Right renal pelvis (tissue), 4 donors: ENCODE measurements around the gene ELMO2. TPM values are rescaled to one million over a fixed set of nuclear protein-coding genes. Genes with fewer than 3 reads are reported as not detected.

Experiments used
- DNase-seq, 4 donors: peaks; one replicate each; pipeline ENCODE4 v3.0.0-alpha.2; 2013; ENCODE audit warnings: low read depth in 4 of 4, low spot score in 3 of 4, missing footprints in 1 of 4
- polyA plus RNA-seq, 4 donors: library from polyadenylated mRNA; unstranded; fragments of 120-200 nt; gene quantifications; one replicate each; pipeline ENCODE4 v1.2.1, GENCODE V29; 2013; ENCODE audit not compliant: insufficient read length in 4 of 4

ELMO2 gene
- polyA plus RNA-seq, 4 donors = 59.4 to 75.5 (median 60.8) TPM

DNA sequence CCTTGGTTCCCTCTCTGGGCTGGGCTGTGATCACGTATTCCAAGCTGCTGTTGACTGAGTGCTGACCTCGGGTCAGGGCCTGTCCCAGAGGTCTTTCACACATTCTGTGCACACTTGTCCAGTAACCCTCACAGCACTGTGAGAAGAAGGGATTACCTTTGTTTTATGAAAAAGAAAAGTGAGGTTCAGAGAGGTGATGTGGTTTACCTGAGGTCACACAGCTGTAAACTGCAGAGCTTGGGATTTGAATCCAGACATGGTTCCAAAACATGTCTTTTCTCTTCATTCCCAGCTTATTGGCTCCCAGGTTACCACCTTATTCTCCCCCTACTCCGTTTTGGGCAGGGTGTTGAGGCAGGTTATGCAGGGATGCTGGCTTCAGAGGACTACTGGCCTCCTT lies 69.7 kb downstream of the ELMO2 start:
- no peak for DNase-seq

- no peak for DNase-seq
Measured at GRCh38 chr20:46334303-46334904, 72.0 kb downstream of the ELMO2 start.

DNA sequence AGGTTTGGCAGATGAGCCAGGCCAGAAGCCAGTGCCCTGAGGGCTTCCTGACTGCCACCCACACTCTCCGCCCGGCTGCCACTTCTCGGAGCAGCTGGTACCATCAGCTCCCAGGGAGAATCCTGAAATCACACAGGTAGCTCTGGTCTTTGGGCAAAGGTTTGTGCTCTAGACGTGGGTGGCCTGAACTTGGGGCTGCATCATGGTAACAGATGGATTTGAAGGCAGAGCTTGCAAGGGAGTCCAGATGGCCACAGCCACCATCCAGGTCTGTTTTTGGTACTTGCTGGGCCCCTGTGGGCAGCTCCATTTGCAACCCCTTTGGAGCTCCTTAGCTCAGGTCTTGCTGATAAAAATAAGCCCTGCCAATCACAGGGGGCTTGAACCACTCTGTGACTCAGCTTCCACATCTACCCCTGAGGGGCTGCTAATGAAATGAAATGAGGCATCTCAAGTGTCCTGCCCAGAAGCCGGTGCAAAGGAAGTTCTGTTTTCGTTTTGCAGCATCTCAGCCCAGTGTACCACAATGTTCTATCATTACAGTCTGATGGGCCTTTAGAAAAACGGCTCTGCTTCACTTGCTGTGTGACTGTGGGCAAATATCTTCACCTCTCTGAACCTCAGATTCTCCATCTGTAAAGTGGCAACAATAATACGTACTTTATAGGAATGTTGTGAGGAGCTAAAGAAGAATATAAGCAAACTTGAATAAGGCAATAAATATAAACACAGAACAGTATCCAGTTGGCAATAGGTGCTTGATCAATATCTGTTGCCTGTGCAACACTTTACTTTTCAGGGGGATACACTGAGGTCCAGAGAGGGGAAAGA lies 73.0 kb downstream of the ELMO2 start:
- DNase-seq = no peak

GRCh38 chr20:46332373-46333160 lies 73.8 kb downstream of the ELMO2 start:
- DNase-seq = no peak

DNA sequence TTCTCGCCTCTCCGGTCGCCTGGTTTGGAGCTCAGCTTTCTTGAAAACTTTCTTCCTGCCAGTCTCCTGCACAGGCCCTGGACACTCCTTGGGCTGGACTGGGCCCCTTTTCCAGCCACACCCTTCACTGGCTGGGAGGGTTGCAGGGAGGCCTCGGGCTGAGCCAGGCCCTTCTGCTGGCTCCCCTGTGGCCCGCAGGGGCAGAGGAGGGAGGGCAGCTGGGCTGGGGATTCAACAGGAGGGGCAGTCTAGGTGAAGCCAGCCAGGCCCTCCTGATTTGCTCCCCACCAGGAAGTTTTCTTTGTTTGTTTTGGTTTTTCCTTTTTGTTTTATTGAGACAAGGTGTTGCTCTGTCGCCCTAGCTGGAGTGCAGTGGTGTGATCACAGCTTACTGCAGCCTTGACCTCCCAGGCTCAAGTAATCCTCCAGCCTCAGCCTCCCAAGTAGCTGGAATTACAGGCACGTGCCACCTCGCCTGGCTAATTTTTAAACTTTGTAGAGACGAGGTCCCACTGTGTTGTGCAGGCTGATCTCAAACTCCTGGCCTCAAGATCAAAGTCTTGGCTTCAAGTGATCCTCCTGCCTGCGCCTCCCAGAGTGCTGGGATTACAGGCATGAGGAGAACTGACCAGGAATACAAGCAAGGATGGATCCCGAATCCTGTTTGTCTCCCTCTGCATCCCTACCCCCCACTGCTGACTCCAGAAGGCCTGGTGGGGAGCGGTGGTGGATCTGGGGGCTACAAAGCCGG lies 74.6 kb downstream of the ELMO2 start:
- no peak for DNase-seq

- DNase-seq = no peak
Measured at GRCh38 chr20:46330831-46331371, 75.5 kb downstream of the ELMO2 start.

DNA sequence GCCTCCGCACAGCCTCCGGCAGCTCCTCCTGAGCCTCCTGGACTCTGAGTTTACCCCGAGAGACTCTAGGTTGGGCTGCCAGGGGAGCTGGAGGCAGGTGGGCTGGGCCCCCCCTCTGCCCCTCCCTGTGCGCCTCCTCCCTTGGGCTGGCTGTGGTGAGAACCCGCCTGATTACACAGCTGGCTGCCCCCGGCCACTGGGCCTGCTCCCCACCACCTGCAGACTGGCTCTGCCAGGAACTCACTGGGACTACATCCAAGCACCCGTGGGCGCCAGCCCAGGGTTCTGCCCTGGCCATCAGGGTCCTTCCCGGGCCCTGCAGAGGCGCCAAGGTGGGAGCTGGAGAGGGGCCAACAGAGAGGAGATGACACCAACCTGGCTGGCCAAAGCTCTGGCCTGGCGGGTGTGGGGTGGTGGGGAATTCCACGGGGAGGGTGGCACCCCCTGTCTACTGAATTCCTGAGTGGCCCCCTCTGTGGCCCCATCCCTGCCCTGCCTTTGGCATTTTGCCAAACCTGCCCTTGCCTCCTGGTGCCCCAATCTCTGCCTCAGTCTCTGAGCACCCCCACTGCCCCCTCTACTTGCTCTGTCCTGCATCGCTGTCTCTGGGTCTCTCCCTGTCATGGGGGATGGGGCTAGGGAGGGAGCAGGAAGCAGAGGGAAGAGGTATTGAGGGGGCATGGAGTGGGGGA lies 76.2 kb downstream of the ELMO2 start:
- no peak for DNase-seq

DNA sequence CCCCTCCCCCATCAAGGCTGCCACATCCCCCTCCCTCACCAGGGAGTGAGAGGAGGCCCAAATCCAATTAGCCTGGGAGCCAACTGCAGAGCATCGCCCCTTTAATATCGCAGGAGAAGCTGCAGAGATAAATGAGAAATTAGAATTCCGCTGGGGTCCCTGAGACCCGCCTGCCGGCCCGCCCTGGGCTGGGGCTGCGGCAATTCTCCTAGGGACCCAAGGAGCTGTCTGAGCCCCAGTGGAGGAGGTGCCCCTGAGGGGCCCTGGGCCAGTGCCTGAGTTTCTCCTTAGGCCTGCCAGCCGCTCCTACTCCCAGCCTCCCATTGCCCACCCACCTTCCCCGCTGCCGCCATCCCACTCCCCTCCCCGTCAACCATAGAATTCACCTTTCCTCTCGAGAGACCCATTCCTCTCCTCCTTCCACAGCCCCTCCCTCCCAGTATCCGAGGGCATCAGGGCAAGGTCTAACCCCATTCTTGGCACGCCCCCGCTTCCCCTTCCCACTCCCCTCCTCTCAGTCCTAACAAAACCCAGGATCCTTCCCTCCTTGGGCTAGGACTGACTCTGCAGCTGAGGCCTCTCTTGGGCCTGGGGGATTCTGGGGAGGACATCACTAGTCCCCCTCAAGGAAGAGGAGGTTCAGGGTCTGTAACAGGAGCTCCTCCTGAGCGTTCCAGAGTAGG lies 78.1 kb downstream of the ELMO2 start:
- DNase-seq = no peak

GRCh38 chr20:46327557-46327956 lies 78.9 kb downstream of the ELMO2 start:
- no peak for DNase-seq

DNA sequence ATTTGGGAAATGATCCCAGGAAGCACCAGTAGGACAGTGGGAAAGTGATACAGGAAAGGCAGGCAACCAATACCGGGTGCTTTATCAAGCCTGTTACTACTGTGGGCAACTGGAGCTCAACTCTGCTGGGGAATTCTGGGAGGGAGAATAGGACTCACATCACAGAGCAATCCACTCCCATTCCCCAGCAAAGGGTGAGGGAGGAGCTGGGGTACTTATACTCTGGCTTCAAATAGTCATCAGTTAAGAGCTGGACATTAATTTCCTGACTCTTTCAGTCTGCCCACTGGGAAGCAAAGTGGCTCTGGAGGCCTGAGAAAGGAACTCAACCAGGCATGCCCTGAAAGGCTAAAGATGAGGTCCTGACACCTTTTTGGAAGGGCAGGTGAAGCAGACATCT lies 80.6 kb downstream of the ELMO2 start:
- no peak for DNase-seq

DNA sequence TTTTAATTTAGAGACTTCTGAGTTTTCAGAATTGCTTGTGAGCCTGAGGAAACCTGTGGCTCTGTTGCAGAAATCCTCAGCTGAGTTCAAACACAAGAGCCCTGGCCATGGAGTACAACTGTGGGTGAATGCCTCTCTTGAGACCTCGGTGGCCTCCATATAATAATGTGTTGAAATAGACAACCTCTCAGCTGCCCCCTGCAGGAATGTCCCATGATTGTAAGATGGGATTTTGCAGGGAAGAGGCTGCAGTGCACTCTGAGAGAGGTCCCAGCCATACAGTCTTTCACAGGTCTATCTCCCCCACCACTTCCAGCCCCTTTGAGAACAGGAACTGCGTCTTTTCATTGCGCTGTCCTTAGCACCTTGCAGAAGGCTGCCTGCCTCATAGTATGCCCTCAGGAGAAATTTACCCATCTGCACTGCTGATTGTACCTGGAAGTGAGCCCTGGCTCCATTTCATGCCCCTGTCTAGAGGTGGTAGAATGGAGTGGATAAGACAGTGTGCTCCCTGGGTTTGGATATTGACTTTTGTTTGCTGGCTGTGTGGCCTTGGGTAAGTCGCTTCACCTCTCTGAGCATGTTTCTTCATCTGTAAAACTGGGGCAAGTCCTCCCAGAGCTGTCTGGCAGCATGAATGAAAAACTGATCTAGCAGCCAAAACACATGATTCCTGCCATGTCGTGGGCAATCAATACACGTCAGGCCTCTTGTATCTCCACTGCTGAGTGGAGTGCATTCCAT lies 81.3 kb downstream of the ELMO2 start:
- DNase-seq = no peak

DNA sequence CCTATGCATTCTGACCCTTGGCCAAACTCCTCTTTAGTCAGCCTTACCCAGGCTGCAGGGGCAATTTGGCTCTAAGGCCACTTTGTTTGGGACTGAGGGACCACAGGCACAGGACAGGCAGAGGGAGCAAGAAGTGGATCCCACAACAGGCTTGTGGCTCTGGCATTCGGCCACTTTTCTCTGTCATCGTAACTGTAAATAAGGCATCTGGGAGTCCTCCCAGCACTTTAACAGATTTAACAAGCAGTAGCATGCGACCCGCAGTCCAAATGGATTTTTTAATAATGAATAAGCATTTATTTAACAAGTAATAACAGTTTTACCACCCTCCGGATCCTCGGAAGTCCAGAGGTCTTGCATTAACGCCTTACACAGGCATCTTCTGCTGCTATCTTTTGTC lies 82.0 kb downstream of the ELMO2 start:
- DNase-seq = no peak

DNA sequence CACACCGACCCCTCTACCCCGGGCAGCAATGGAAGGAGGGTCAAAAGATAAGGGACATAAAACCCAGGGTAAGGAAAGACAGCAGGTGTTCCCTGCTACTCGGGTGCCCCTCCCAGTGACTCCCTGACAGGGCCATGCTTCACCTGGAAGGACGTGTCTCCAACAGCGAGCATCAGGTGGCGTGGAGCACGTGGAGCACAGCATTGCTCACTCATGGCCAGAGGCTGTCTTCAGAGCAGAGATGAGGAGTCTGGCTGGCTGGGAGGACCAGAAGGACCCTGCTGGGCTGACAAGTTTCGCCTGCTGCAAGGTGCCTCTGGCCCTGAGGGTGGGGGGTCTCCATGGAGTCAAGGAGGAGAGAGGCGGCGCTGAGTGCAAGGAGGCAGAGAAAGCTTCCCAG lies 82.9 kb downstream of the ELMO2 start:
- no peak for DNase-seq

DNA sequence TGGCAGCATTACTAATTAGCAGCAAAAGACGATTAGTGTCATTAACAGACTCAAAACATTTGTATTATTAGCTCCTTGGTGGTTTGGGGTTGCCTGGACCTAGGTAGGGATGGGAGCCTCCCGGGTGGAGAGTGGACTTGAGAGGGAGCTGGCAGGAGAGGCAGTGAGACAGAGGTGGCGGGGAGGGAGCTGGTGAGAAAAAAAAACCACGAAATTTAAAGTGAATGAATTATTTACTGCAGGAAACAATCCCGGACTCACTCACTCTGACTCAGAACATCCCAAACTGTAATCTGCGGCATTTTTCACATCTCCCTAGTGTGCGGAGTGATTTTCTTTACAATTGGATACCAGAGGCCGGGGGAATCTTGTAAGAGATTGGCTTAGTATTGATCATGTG lies 83.8 kb downstream of the ELMO2 start:
- DNase-seq = no peak

- DNase-seq = no peak
Measured at GRCh38 chr20:46317685-46318177, 88.7 kb downstream of the ELMO2 start.

DNA sequence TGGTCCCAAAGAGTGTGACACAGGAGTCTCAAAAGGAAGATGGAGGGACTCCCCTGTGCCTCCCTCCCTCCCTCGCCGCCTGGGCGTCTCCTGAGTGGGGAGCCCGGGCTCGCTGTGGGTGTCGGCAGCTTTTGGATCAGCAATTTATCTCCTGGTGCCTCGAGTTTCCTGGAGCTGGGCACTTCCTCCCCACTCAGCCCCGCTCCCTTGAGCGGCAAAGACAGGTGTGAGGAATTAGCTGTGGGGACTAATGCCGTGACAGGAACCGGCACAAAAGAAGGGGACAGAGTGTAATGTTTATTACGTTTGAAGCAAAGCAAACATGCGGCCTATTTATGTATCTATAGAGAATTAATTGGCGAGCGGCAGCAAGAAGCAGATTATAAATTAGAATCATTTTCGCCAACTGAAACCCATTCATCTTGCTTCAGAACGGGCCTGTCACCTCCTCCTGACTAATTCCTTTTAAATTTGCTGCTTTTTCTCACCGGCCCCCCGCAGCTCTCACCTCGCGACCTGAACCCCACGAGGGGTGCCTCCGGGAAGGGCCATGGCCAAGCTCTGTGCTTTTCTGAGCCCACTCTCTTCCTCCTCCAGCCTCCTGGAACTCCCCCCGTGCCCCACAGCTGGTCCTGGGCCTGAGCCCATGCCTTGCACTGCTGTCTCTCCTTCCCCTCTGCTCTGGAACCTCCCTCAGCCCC lies 89.3 kb downstream of the ELMO2 start:
- DNase-seq = no peak
